ENCODE measurements around the gene SPA17. TPM values are rescaled to one million over a fixed set of nuclear protein-coding genes. Genes with fewer than 3 reads are reported as not detected.

The SPA17 gene
- total and polyA plus RNA-seq, 8 donors: 1.8 to 26.8 (median 9.6) TPM; not detected in 2

- peaks cover 17 to 26% (median 19%) of the 10 kb centered on the region in 4 donors for H3K4me1 ChIP-seq
- H3K27ac ChIP-seq: no peak overlapping the region
- H3K27me3 ChIP-seq: peaks cover 0 to 46% (median 15%) of the 10 kb centered on the region in 3 donors
- no peaks in the 10 kb centered on the region for H3K36me3 ChIP-seq
- 72 to 91% (median 85%) methylated on average over 6 to 7 of the region's 7 CpGs for WGBS, 5 donors
- DNase-seq: no peak
- intact Hi-C loops (cut with DNase I; ENCODE audit: low total_unique reads): loop anchor here (10.0 kb wide), 1 partner anchor 63 kb away; the partner anchor contains the start of genes SIAE and SPA17
- no peak overlapping the region for H3K4me3 ChIP-seq
- H3K9me3 ChIP-seq: no peaks in the 10 kb centered on the region
- no peak for TF ChIP-seq POLR2A (IDR thresholded peaks at IDR 0.05)
- TF ChIP-seq POLR2AphosphoS5 (IDR thresholded peaks at IDR 0.05): no peak
- no peak for TF ChIP-seq EP300 (IDR thresholded peaks at IDR 0.05)
- no peak for TF ChIP-seq CTCF (IDR thresholded peaks at IDR 0.05)
These were observed 64.1 kb downstream of the SPA17 start for GRCh38 chr11:124737638-124738305.

GRCh38 chr11:124738713-124739478 lies 65.2 kb downstream of the SPA17 start:
- Histone ChIP-seq H3K27ac (no peak overlapping the region), H3K27me3 (peaks cover 0 to 57% (median 15%) of the 10 kb centered on the region in 3 donors), H3K4me1 (peaks cover 17 to 26% (median 19%) of the 10 kb centered on the region in 4 donors), H3K36me3 (no peaks in the 10 kb centered on the region), H3K9me3 (no peaks in the 10 kb centered on the region), H3K4me3 (peak overlapping the region; percentile 48 to 70 (median 56))
- intact Hi-C loops (cut with DNase I; ENCODE audit: low total_unique reads): loop anchor here (10.0 kb wide), 1 partner anchor 64 kb away; the partner anchor contains the start of genes SIAE and SPA17
- DNase-seq: no peak
- WGBS, 5 donors: 51 to 71% (median 56%) methylated on average over 21 of the region's 21 CpGs
- TF ChIP-seq POLR2AphosphoS5 (IDR thresholded peaks at IDR 0.05) (no peak), CTCF (IDR thresholded peaks at IDR 0.05) (no peak), EP300 (IDR thresholded peaks at IDR 0.05) (no peak), POLR2A (IDR thresholded peaks at IDR 0.05) (no peak)

- H3K9me3 ChIP-seq: no peaks in the 10 kb centered on the region
- TF ChIP-seq POLR2A (IDR thresholded peaks at IDR 0.05) (no peak), POLR2AphosphoS5 (IDR thresholded peaks at IDR 0.05) (peak in 2 of 3 donors; percentile 17 to 50), EP300 (IDR thresholded peaks at IDR 0.05) (no peak), CTCF (IDR thresholded peaks at IDR 0.05) (no peak)
- peak within 1 kb of the TSS in 4 of 5 donors; percentile 12 to 54 (median 40) for H3K27ac ChIP-seq
- peaks cover 17 to 26% (median 19%) of the 10 kb centered on the region in 4 donors for H3K4me1 ChIP-seq
- DNase-seq: peak; percentile 94 to 97
- peaks cover 0 to 65% (median 15%) of the 10 kb centered on the region in 3 donors for H3K27me3 ChIP-seq
- H3K36me3 ChIP-seq: no peaks in the 10 kb centered on the region
- intact Hi-C loops (cut with DNase I; ENCODE audit: low total_unique reads): loop anchor here (10.0 kb wide), 1 partner anchor 65 kb away; the partner anchor contains the start of genes SIAE and SPA17
- H3K4me3 ChIP-seq: peak within 1 kb of the TSS; percentile 48 to 70 (median 56)
- WGBS, 5 donors: 1 to 2% (median 2%) methylated on average over 33 to 59 of the region's 59 CpGs
These were observed 66.0 kb downstream of the SPA17 start, which contains the start of gene NRGN for GRCh38 chr11:124739479-124740276. TSS of gene NRGN (plus strand) at chr11:124739942. CDS start at chr11:124740085, 143 bp downstream.
